ENCODE data around the gene HSBP1L1. TPM values are rescaled to one million over a fixed set of nuclear protein-coding genes. Genes with fewer than 3 reads are reported as not detected.
A peak's percentile ranks its signal among the peaks of the same experiment; 100 is the strongest.
"Not testable (repeated sequence)": the region's sequence is repeated elsewhere in the genome, so short reads cannot be mapped to it uniquely, and the experiment has no call there.

The HSBP1L1 gene
- total and polyA plus RNA-seq, 2 donors (not counting 1 experiment from before 2014, with no cell fraction given): 13.4 to 24.6 TPM

DNA sequence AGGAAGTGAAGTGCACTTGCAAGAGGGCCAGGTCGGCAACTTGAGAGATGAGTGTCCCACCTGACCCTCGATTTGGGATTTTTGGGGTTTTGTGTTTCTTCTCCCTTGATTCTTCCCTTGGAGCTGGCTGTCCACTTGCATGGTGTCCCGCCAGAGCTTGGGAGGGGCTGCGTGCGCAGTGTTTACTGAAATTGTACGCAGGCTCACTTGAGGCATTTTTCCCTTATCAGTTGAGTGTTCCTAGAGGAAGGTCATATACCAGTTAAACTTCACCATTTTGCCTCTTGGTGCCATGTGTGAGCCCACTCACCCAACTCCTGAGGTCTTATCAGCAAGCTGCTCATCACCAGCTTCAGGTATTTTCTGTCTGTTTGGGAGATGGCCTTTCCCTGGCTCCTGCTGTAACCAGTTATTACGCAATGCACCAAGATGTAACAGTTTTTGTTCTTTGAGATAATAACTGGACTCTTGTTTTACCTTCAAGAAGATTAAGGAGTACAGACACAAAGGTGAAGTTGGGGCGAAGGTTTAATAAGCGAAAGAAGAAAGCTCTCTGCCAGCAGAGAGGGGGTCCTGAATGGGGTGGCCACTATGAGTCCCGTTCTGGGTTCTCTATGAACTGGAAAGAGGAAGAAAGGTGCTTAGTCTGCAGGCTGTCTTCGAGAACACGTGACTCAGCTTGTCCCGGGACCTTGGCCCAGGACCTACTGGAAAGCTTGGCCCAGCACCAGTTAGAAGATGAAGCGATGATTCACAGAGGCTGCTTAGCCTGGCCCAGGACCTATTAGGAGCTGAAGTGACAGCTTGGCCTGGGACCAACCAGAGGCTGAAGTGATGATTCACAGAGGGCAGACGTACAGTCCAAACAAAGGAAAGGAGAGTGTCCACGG, 45.5 kb downstream of the HSBP1L1 start:
- Histone ChIP-seq H3K27ac (ENCODE audit: insufficient read depth, low read length) (peak overlapping the region; percentile 60), H3K27me3 (ENCODE audit: control insufficient read depth, insufficient read depth, low read length) (no peaks in the 10 kb centered on the region), H3K9me3 (ENCODE audit: control insufficient read depth, insufficient read depth, low read depth, low read length) (no peaks in the 10 kb centered on the region), H3K36me3 (ENCODE audit: control insufficient read depth, insufficient read depth, low read length) (no peaks in the 10 kb centered on the region), H3K4me2 (ENCODE audit: extremely low read depth, insufficient read depth, low read length) (peak overlapping the region; percentile 72), H3K79me2 (ENCODE audit: control insufficient read depth, insufficient read depth, low read length) (no peaks in the 10 kb centered on the region), H2AFZ (ENCODE audit: low read length) (no peak overlapping the region), H3K4me3 (replicated peaks in 1 of 4; ENCODE audit: control extremely low read depth in 1 of 4, insufficient read depth in 1 of 4, low read depth in 3 of 4, low read length in 4 of 4) (no peak overlapping the region), H3K4me1 (ENCODE audit: control insufficient read depth, extremely low read depth, insufficient read depth, low read length) (peaks cover 8% of the 10 kb centered on the region), H4K20me1 (ENCODE audit: control insufficient read depth, extremely low read depth, insufficient read depth, low read length) (no peaks in the 10 kb centered on the region), H3K9ac (ENCODE audit: insufficient read depth, low read length) (no peak overlapping the region)
- TF ChIP-seq, protein P1, sequence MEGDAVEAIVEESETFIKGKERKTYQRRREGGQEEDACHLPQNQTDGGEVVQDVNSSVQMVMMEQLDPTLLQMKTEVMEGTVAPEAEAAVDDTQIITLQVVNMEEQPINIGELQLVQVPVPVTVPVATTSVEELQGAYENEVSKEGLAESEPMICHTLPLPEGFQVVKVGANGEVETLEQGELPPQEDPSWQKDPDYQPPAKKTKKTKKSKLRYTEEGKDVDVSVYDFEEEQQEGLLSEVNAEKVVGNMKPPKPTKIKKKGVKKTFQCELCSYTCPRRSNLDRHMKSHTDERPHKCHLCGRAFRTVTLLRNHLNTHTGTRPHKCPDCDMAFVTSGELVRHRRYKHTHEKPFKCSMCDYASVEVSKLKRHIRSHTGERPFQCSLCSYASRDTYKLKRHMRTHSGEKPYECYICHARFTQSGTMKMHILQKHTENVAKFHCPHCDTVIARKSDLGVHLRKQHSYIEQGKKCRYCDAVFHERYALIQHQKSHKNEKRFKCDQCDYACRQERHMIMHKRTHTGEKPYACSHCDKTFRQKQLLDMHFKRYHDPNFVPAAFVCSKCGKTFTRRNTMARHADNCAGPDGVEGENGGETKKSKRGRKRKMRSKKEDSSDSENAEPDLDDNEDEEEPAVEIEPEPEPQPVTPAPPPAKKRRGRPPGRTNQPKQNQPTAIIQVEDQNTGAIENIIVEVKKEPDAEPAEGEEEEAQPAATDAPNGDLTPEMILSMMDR (conservative IDR thresholded peaks at IDR 0.05 in 1 of 2, IDR thresholded peaks at IDR 0.05 in 1 of 2; ENCODE audit: low read depth in 1 of 2, low read length in 2 of 2): no peak
- no peak for TF ChIP-seq EZH2 (IDR thresholded peaks at IDR 0.05; ENCODE audit: low read length, missing control alignments)
- DNase-seq (ENCODE audit: low read depth in 2 of 2): peak; percentile 97 to 99

DNA sequence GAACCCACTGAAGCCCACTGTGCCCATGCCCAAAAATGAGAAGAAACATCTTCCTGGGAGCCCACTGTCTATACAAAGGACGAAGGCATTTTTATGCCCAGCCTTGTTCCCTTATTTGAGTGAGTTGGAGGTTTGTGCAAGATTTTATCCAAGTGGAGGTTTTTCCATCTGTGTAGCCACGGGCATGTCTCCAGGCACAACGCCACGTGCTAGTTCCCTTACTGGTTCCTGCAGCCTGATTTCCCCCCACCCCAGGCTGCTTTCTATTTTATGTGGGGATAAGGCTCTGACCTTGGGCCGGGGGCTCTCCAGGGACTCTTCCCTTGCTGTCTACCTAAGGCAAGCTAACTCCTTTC, 46.1 kb downstream of the HSBP1L1 start:
- H3K36me3 ChIP-seq (ENCODE audit: control insufficient read depth, insufficient read depth, low read length): no peaks in the 10 kb centered on the region
- DNase-seq (ENCODE audit: low read depth in 2 of 2): no peak
- H3K79me2 ChIP-seq (ENCODE audit: control insufficient read depth, insufficient read depth, low read length): no peaks in the 10 kb centered on the region
- no peak overlapping the region for H3K4me3 ChIP-seq (replicated peaks in 1 of 4; ENCODE audit: control extremely low read depth in 1 of 4, insufficient read depth in 1 of 4, low read depth in 3 of 4, low read length in 4 of 4)
- TF ChIP-seq EZH2 (IDR thresholded peaks at IDR 0.05; ENCODE audit: low read length, missing control alignments): no peak
- TF ChIP-seq, protein P1 (conservative IDR thresholded peaks at IDR 0.05 in 1 of 2, IDR thresholded peaks at IDR 0.05 in 1 of 2; ENCODE audit: low read depth in 1 of 2, low read length in 2 of 2): no peak
- no peaks in the 10 kb centered on the region for H4K20me1 ChIP-seq (ENCODE audit: control insufficient read depth, extremely low read depth, insufficient read depth, low read length)
- no peak overlapping the region for H2AFZ ChIP-seq (ENCODE audit: low read length)
- H3K9ac ChIP-seq (ENCODE audit: insufficient read depth, low read length): no peak overlapping the region
- peak overlapping the region; percentile 72 for H3K4me2 ChIP-seq (ENCODE audit: extremely low read depth, insufficient read depth, low read length)
- no peaks in the 10 kb centered on the region for H3K9me3 ChIP-seq (ENCODE audit: control insufficient read depth, insufficient read depth, low read depth, low read length)
- peak overlapping the region; percentile 60 for H3K27ac ChIP-seq (ENCODE audit: insufficient read depth, low read length)
- peaks cover 8% of the 10 kb centered on the region for H3K4me1 ChIP-seq (ENCODE audit: control insufficient read depth, extremely low read depth, insufficient read depth, low read length)
- no peaks in the 10 kb centered on the region for H3K27me3 ChIP-seq (ENCODE audit: control insufficient read depth, insufficient read depth, low read length)

DNA sequence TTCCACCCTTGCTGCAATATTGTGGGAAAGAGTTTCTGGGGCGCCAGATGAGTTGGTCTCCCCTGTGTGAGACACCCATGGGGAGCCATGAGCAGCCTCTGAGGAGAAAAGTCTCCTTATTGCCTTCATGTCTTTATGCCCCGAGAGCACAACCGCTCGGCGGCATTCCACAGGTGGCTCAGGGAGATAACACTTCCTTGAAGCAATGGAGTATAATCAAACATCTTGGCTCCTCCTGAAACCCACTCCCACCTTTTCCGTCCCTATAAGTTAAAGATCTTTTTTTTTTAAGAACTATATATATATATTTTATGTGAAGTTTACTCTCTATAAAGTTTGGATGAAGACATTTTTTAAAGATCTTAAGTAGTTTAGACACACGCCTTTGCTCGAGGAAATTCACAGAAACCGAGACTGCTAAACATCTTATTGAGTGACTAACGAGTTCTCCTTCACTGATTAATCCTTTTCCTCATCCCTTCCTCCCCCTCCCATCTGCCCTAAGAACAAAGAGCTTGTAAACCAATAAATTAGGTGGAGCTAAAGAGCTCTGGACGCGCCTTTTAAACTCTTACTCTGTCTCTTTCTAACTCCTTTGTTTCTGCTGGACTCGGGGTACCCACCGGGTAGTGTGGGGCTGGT, 47.2 kb downstream of the HSBP1L1 start:
- DNase-seq (ENCODE audit: low read depth in 2 of 2); H3K9me3 ChIP-seq (ENCODE audit: control insufficient read depth, insufficient read depth, low read depth, low read length); H3K9ac ChIP-seq (ENCODE audit: insufficient read depth, low read length); H2AFZ ChIP-seq (ENCODE audit: low read length); H3K4me2 ChIP-seq (ENCODE audit: extremely low read depth, insufficient read depth, low read length); H3K79me2 ChIP-seq (ENCODE audit: control insufficient read depth, insufficient read depth, low read length); H3K4me1 ChIP-seq (ENCODE audit: control insufficient read depth, extremely low read depth, insufficient read depth, low read length); H3K36me3 ChIP-seq (ENCODE audit: control insufficient read depth, insufficient read depth, low read length); H4K20me1 ChIP-seq (ENCODE audit: control insufficient read depth, extremely low read depth, insufficient read depth, low read length); H3K4me3 ChIP-seq (replicated peaks in 1 of 4; ENCODE audit: control extremely low read depth in 1 of 4, insufficient read depth in 1 of 4, low read depth in 3 of 4, low read length in 4 of 4); H3K27me3 ChIP-seq (ENCODE audit: control insufficient read depth, insufficient read depth, low read length); H3K27ac ChIP-seq (ENCODE audit: insufficient read depth, low read length): not testable (repeated sequence)

Measured in fibroblast of lung (primary cell).